ENCODE measurements around the gene SERTAD1.
"Not testable (repeated sequence)": the region's sequence is repeated elsewhere in the genome, so short reads cannot be mapped to it uniquely, and the experiment has no call there.

- not testable (repeated sequence) for TF ChIP-seq CTCF, EP300, POLR2A (IDR thresholded peaks at IDR 0.05)
These were observed 7.0 kb upstream of the SERTAD1 start for GRCh38 chr19:40432760-40433159.
